ENCODE results near the gene DYNC1LI1.
A peak's percentile ranks its signal among the peaks of the same experiment; 100 is the strongest.

Gene DYNC1LI1

GRCh38 chr3:32482693-32483092 is 88.0 kb downstream of the DYNC1LI1 start:
- TF ChIP-seq CTCF (conservative IDR thresholded peaks at IDR 0.05; ENCODE audit: low read length): no peak
- DNase-seq (ENCODE audit: low read depth): no peak
- no peak overlapping the region for H3K4me3 ChIP-seq (ENCODE audit: low read length)

- no peak for TF ChIP-seq CTCF (conservative IDR thresholded peaks at IDR 0.05; ENCODE audit: low read length)
- H3K4me3 ChIP-seq (ENCODE audit: low read length): no peak overlapping the region
- DNase-seq (ENCODE audit: low read depth): no peak
Observed at GRCh38 chr3:32481791-32482631, 88.6 kb downstream of the DYNC1LI1 start.

- TF ChIP-seq CTCF (conservative IDR thresholded peaks at IDR 0.05; ENCODE audit: low read length): no peak
- no peak overlapping the region for H3K4me3 ChIP-seq (ENCODE audit: low read length)
- DNase-seq (ENCODE audit: low read depth): peak; percentile 65
Observed at GRCh38 chr3:32480604-32481003, 90.1 kb downstream of the DYNC1LI1 start.

Measured in AG10803 (cell line).